Choroid plexus epithelial cell (primary cell): ENCODE data around the gene CLEC4D.
"Not testable (repeated sequence)": the region's sequence is repeated elsewhere in the genome, so short reads cannot be mapped to it uniquely, and the experiment has no call there.

Experiments
- DNase-seq: peaks from one replicate; pipeline ENCODE4 v3.0.0-alpha.2; 2010; ENCODE audit warnings: low read depth
- H3K4me3 ChIP-seq: 2 replicates; pipeline ENCODE4 v1.5.1; 2011; ENCODE audit warnings: low read depth, mild to moderate bottlenecking, control low read depth, low read length, moderate library complexity
- TF ChIP-seq, protein P1 (sequence below): conservative IDR thresholded peaks from 2 replicates; pipeline ENCODE4 v1.5.1; 2011; ENCODE audit warnings: low read depth, mild to moderate bottlenecking, control low read depth, inconsistent platforms, low read length, moderate library complexity

CLEC4D gene

DNA sequence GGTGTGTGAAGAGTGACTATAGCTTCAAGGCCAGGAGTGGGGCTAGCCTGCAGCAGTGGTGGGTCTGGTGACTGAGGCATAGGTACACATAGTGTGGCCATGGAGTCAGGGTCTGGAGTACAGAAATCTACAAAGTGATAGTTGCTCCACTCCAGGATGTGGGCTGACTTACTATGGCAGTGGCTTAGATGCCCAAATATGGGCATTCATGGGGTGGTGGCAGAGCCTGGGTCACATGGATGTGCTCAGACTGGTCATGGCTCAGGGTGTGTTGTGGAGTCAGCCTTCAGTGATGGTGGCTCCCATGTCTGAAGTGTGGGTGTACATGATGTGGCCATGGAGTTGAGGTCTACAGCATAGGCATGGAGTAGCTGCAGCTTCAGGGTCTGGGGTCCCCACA lies 30.2 kb upstream of the CLEC4D start:
- TF ChIP-seq, protein P1, sequence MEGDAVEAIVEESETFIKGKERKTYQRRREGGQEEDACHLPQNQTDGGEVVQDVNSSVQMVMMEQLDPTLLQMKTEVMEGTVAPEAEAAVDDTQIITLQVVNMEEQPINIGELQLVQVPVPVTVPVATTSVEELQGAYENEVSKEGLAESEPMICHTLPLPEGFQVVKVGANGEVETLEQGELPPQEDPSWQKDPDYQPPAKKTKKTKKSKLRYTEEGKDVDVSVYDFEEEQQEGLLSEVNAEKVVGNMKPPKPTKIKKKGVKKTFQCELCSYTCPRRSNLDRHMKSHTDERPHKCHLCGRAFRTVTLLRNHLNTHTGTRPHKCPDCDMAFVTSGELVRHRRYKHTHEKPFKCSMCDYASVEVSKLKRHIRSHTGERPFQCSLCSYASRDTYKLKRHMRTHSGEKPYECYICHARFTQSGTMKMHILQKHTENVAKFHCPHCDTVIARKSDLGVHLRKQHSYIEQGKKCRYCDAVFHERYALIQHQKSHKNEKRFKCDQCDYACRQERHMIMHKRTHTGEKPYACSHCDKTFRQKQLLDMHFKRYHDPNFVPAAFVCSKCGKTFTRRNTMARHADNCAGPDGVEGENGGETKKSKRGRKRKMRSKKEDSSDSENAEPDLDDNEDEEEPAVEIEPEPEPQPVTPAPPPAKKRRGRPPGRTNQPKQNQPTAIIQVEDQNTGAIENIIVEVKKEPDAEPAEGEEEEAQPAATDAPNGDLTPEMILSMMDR = no peak
- H3K4me3 ChIP-seq = no peak overlapping the region
- DNase-seq = no peak

- no peak overlapping the region for H3K4me3 ChIP-seq
- TF ChIP-seq, protein P1 = no peak
Measured at GRCh38 chr12:8491646-8492530, 21.4 kb upstream of the CLEC4D start.

DNA sequence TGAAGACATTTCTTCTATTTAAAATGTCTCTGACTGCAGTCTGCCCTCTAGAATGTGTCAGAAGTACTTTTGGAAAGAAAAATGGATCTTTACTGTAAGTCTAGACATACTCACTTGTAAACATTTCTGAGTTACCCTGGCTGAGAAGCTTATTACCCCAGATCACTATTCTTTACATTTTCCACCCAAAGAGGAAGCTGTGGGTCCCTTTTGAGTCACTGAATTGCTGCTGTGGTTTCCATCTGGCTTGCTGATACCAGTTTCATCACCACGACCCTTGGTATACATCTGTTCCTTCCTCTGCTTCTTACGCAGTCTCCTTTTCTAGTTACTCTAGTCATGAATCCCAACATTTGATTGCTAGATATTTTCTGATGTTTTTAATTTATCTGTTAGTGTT lies 20.2 kb upstream of the CLEC4D start:
- no peak for DNase-seq
- TF ChIP-seq, protein P1 = no peak
- H3K4me3 ChIP-seq = no peak overlapping the region

More at GRCh38 chr12:8491646-8492530, 21.4 kb upstream of the CLEC4D start:
- DNase-seq = no peak

- DNase-seq, H3K4me3 ChIP-seq: not testable (repeated sequence)
Measured at GRCh38 chr12:8495671-8496070, 17.6 kb upstream of the CLEC4D start.

DNA sequence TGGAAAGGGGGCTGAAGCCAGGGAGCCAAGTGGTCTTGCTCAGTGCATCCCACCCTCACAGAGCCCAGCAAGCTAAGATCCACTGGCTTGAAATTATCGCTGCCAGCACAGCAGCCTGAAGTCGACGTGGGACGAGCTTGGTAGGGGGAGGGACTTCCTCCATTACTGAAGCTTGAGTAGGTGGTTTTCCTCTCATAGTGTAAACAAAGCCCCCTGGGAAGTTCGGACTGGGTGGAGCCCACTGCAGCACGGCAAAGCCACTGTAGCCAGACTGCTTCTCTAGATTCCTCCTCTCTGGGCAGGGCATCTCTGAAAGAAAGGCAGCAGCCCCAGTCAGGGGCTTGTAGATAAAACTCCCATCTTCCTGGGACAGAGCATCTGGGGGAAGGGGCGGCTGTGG lies 17.2 kb upstream of the CLEC4D start:
- H3K4me3 ChIP-seq, DNase-seq: not testable (repeated sequence)

DNA sequence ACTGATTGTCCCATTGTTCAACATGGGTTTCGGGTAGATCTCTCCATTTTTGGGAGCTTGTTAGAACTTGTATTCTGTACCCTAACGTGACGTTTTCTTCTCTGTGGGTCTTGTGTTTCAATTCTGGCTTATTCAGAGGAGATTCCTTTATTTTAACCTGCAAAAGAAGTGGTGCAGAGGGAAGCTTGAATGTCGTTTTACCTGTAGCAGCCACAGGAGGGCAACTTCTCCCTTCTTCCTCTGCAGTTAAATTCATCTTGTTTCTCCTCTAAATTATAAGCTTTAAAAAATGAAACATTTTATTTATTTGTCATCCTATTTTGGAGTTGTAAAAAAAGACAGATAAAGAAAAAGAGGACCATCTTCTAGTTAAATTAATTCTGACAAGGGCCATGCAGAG lies 13.7 kb upstream of the CLEC4D start:
- no peak for DNase-seq
- TF ChIP-seq, protein P1 = no peak
- no peak overlapping the region for H3K4me3 ChIP-seq

DNA sequence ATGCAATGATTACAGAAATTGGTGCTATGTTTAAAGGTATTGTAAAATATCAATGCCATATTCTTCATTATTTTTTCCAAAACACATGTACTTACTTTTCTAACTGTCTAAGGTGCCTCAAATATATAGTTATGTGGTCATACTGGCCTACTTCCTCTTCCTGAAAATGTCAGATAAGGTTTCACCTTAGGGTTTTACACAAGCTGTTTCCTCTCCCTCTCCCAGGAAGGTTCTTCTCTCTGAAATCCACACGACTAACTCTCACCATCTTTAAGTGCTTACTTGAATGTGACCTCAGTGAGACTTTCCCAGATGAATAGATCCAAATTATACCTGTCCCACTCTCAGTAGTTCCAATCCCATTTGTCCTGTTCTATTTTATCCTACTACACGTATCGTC lies 11.6 kb upstream of the CLEC4D start:
- TF ChIP-seq, protein P1 = no peak
- no peak for DNase-seq
- no peak overlapping the region for H3K4me3 ChIP-seq

DNA sequence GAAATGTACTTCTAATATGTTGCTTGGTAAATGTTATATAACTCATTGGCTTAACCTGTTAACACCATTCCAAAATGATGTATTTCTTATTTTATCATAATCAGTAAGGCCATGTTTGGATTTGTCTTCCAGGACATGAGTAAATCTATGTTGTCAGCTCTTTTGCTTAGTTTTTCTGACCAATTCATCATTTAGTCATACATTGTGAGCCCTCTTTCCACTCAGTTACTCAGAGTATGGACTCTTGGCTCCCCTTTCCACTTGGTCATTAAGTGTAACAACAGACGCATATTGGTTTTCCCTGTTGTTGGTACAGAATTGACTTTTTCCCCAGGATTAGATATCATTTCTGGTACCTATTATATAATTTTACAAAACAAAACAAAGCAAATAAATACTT lies 9.0 kb upstream of the CLEC4D start:
- H3K4me3 ChIP-seq = no peak overlapping the region
- TF ChIP-seq, protein P1 = no peak
- no peak for DNase-seq
